Adrenal gland (tissue), 5 donors: ENCODE results near the gene SEMA6D.

Experiments
- CTCF ChIP-seq, 6 experiments: fragments of 450-650 bp in 4 of 6; fragments of 200-600 bp in 2 of 6; sonication (generic) in 1 of 6; IDR thresholded peaks; 1 replicate in 5 of 6; 2 replicates in 1 of 6; pipeline versions ENCODE4 v1.5.1 to v1.8.0; 2016 to 2021; ENCODE audit warnings: antibody characterized with exemption in 6 of 6, mild to moderate bottlenecking in 2 of 6, moderate library complexity in 1 of 6
- POLR2A ChIP-seq, 2 donors: fragments of 450-650 bp; IDR thresholded peaks; one replicate each; pipeline ENCODE4 v1.6.1; 2017; ENCODE audit warnings: antibody characterized with exemption in 2 of 2, mild to moderate bottlenecking in 2 of 2, moderate library complexity in 1 of 2
- donor health status: DM: no; HTN: no; CAD: no.

- TF ChIP-seq CTCF (IDR thresholded peaks at IDR 0.05) (no peak), POLR2A (IDR thresholded peaks at IDR 0.05) (no peak)
These were observed 13.9 kb downstream of the SEMA6D start for GRCh38 chr15:47731230-47731629.
